PC-9 (cell line): ENCODE data around the gene EED. TPM values are rescaled to one million over a fixed set of nuclear protein-coding genes. Genes with fewer than 3 reads are reported as not detected.
A peak's percentile ranks its signal among the peaks of the same experiment; 100 is the strongest.

ENCODE experiments used
- BruUV-seq: library from RNA; stranded (reverse); fragments of 400-500 nt; replicated peaks from 2 replicates; lab custom pipeline; 2021; lab: Mats Ljungman, UMichigan
- CTCF ChIA-PET: fragments of 300-600 bp; sonication (Branson Sonifier 250); formaldehyde crosslinking; loops from one replicate; lab custom pipeline; 2022; ENCODE audit warnings: antibody characterized with exemption; lab: Charles Lee
- POLR2A ChIA-PET: fragments of 300-600 bp; sonication (Branson Sonifier 250); formaldehyde crosslinking; loops from one replicate; lab custom pipeline; 2022; ENCODE audit warnings: antibody characterized with exemption; ENCODE audit not compliant: unreplicated experiment; lab: Charles Lee
- DNase-seq, 2 experiments: peaks; one replicate each; pipeline versions ENCODE4 v3.0.0 to v3.0.0-alpha.2; 2015 to 2022; ENCODE audit warnings: mixed read lengths in 1 of 2
- H2AFZ ChIP-seq: fragments of 200-600 bp; sonication (generic); 2 replicates; pipeline ENCODE4 v1.8.1; 2017; ENCODE audit warnings: antibody characterized with exemption
- H3F3A ChIP-seq: fragments of 200-600 bp; sonication (generic); 2 replicates; pipeline ENCODE4 v1.8.1; 2017; ENCODE audit warnings: antibody characterized with exemption, mild to moderate bottlenecking, low read depth; ENCODE audit not compliant: insufficient read depth
- H3K27ac ChIP-seq: fragments of 200-600 bp; sonication (generic); 2 replicates; pipeline ENCODE4 v1.6.1; 2016; ENCODE audit warnings: mixed run types
- H3K27me3 ChIP-seq: fragments of 200-600 bp; sonication (generic); 2 replicates; pipeline ENCODE4 v1.6.1; 2016; ENCODE audit warnings: low read depth, mixed run types; ENCODE audit not compliant: insufficient read depth
- H3K36me3 ChIP-seq: fragments of 200-600 bp; sonication (generic); 2 replicates; pipeline ENCODE4 v1.6.1; 2016; ENCODE audit warnings: low read depth, mixed run types
- H3K4me1 ChIP-seq: fragments of 200-600 bp; sonication (generic); replicated peaks from 2 replicates; pipeline ENCODE4 v1.6.1; 2016; ENCODE audit warnings: mixed run types; ENCODE audit not compliant: insufficient read depth
- H3K4me2 ChIP-seq: fragments of 200-600 bp; sonication (generic); 2 replicates; pipeline ENCODE4 v1.6.1; 2017; ENCODE audit warnings: mixed run types
- H3K4me3 ChIP-seq: fragments of 200-600 bp; sonication (generic); 2 replicates; pipeline ENCODE4 v1.6.1; 2016; ENCODE audit warnings: mixed run types
- H3K79me2 ChIP-seq: fragments of 200-600 bp; sonication (generic); 2 replicates; pipeline ENCODE4 v1.6.1; 2017; ENCODE audit warnings: low read depth, mixed run types
- H3K9me2 ChIP-seq: fragments of 200-600 bp; sonication (generic); 2 replicates; pipeline ENCODE4 v1.8.1; 2017; ENCODE audit warnings: mild to moderate bottlenecking; ENCODE audit not compliant: insufficient read depth
- H3K9me3 ChIP-seq: fragments of 200-600 bp; sonication (generic); 2 replicates; pipeline ENCODE4 v1.8.1; 2016; ENCODE audit warnings: low read depth; ENCODE audit not compliant: insufficient read depth
- H4K20me1 ChIP-seq: fragments of 200-600 bp; sonication (generic); 2 replicates; pipeline ENCODE4 v1.8.1; 2017; ENCODE audit not compliant: insufficient read depth
- CTCF ChIP-seq: fragments of 200-600 bp; sonication (generic); conservative IDR thresholded peaks from 2 replicates; pipeline ENCODE4 v1.6.1; 2017; ENCODE audit warnings: mixed run types, antibody characterized with exemption, mild to moderate bottlenecking, moderate library complexity
- EZH2 ChIP-seq: fragments of 200-600 bp; sonication (generic); IDR thresholded peaks from 2 replicates; pipeline ENCODE4 v1.8.0; 2017; ENCODE audit warnings: antibody characterized with exemption, low read depth
- intact Hi-C: fragments of 100-400 bp; cut with micrococcal nuclease; formaldehyde crosslinking; loops from one replicate; pipeline ENCODE4 v1.10.0; 2022; ENCODE audit not compliant: unreplicated experiment
- total RNA-seq: library from RNA; stranded (reverse); gene quantifications from 2 replicates; pipeline ENCODE4 v1.2.3, GENCODE V29; 2021

The EED gene
- total RNA-seq, 1 experiment from 2014 or later, result 37.4 TPM

DNA sequence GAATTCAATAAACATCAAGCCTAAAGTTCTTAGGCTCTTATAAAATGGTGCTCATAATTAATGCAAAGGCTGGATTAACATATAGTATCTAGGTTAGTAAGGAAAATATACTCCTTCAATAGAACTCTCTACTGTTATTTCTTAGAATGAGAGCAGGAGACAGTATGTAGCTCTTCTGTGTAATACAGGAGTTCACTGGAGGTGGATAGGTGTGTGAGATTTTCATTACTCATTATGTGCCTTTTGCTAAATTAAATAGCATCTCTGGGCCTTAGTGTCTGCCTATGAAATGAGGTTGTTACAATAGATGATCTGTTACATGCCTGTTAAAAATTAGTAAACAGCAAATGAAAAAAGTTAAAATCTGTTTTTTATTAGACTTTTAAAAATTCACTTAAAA is 20.6 kb downstream of the EED start:
- POLR2A ChIA-PET, result interaction anchor here (0.6 kb wide), 1 partner anchor 280 kb away, joined by 3 read pairs; no protein-coding TSS in a partner anchor
- peaks cover 60% of the 10 kb centered on the region for H3K36me3 ChIP-seq
- CTCF ChIA-PET, result no interaction called here

GRCh38 chr11:86269645-86270044 is 25.1 kb downstream of the EED start:
- Histone ChIP-seq H3K27ac (no peak overlapping the region), H3K9me2 (no peaks in the 10 kb centered on the region), H3K36me3 (peaks cover 47% of the 10 kb centered on the region), H3K79me2 (peaks cover 66% of the 10 kb centered on the region), H3F3A (0 out of 2 replicates have a peak, but pooled peaks cover 26% of the 10 kb centered on the region), H3K4me1 (no peaks in the 10 kb centered on the region), H3K9me3 (no peaks in the 10 kb centered on the region), H3K4me2 (no peak overlapping the region), H4K20me1 (peaks cover 12% of the 10 kb centered on the region), H3K4me3 (no peak overlapping the region), H2AFZ (no peak overlapping the region), H3K27me3 (no peaks in the 10 kb centered on the region)
- intact Hi-C loops, result no loop called here
- CTCF ChIA-PET, result no interaction called here
- POLR2A ChIA-PET, result interaction anchor here (0.7 kb wide), 1 partner anchor 19 kb away, joined by 6 read pairs; no protein-coding TSS in a partner anchor
- no TSS peak for BruUV-seq
- no peak for TF ChIP-seq EZH2
- TF ChIP-seq CTCF, result no peak
- DNase-seq, result no peak

More for the DNA sequence above, 20.6 kb downstream of the EED start:
- Histone ChIP-seq H3K27me3 (no peaks in the 10 kb centered on the region), H3K4me3 (no peak overlapping the region), H3K79me2 (peaks cover 37% of the 10 kb centered on the region), H3K9me3 (no peaks in the 10 kb centered on the region), H3K4me2 (no peak overlapping the region), H3K27ac (no peak overlapping the region), H3K4me1 (no peaks in the 10 kb centered on the region), H2AFZ (no peak overlapping the region), H3F3A (peaks cover 36% of the 10 kb centered on the region; the same call in 1 of the 2 replicates), H4K20me1 (peaks cover 11% of the 10 kb centered on the region), H3K9me2 (no peaks in the 10 kb centered on the region)
- TF ChIP-seq CTCF, result no peak
- no peak for TF ChIP-seq EZH2
- intact Hi-C loops, result no loop called here
- no TSS peak for BruUV-seq
- no peak for DNase-seq

DNA sequence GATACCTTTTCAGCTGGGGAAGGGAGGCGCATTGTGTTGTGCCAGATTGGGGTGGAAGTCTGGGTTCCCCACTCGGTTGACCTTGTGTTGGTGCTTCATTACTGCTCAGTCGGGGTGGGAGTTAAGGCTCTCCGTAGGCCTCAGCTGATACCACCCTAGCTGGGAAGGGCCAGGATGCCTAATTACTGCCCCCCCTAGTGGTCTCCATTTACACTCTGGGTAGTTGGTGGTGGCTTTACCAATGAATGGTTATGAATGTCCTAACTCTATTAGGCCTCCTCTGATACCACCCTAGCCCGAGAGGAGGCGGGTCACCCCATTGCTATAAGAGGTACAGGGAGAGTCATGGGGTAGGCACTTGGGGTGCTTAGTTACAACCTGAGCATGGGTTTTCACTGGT is 29.9 kb downstream of the EED start:
- POLR2A ChIA-PET, result no interaction called here
- Histone ChIP-seq H3K27ac (no peak overlapping the region), H3K36me3 (peaks cover 48% of the 10 kb centered on the region), H3K4me2 (no peak overlapping the region), H2AFZ (no peak overlapping the region), H4K20me1 (peaks cover 20% of the 10 kb centered on the region), H3K79me2 (peaks cover 66% of the 10 kb centered on the region), H3K9me2 (no peaks in the 10 kb centered on the region), H3K4me1 (no peaks in the 10 kb centered on the region), H3K9me3 (no peaks in the 10 kb centered on the region), H3K4me3 (no peak overlapping the region), H3F3A (0 out of 2 replicates have a peak, but pooled peaks cover 4% of the 10 kb centered on the region), H3K27me3 (no peaks in the 10 kb centered on the region)
- no peak for DNase-seq
- peak; percentile 48; the same call in 1 of the 2 replicates for TF ChIP-seq CTCF
- no peak for TF ChIP-seq EZH2
- BruUV-seq, result no TSS peak
- intact Hi-C loops, result no loop called here
- CTCF ChIA-PET, result no interaction called here
